Spleen (tissue), 7 donors: ENCODE data around the gene GRAMD2B.

Source experiments
- CTCF ChIP-seq, 11 experiments: fragments of 200-600 bp in 7 of 11; fragments of 450-650 bp in 4 of 11; sonication (generic) in 4 of 11; IDR thresholded peaks in 8 of 11; conservative IDR thresholded peaks in 3 of 11; 1 replicate in 7 of 11; 2 replicates in 4 of 11; pipeline versions ENCODE4 v1.4.0 to v1.8.0; 2016 to 2021; ENCODE audit warnings: antibody characterized with exemption in 11 of 11, inconsistent platforms in 4 of 11, mild to moderate bottlenecking in 1 of 11
- POLR2A ChIP-seq, 3 donors: fragments of 450-650 bp; IDR thresholded peaks; one replicate each; pipeline ENCODE4 v1.5.1; 2017; ENCODE audit warnings: antibody characterized with exemption in 3 of 3, mild to moderate bottlenecking in 1 of 3
- POLR2AphosphoS5 ChIP-seq, 3 donors: sonication (generic); formaldehyde crosslinking; IDR thresholded peaks; one replicate each; pipeline ENCODE4 v1.5.1; 2017; ENCODE audit warnings: antibody characterized with exemption in 3 of 3
- donor health status: DM: no; HTN: no; CAD: no; lungs with moderate emphysema.
- donor health status: DM: no; HTN: no; CAD: no.
- donor health status: DM: no; HTN: no; CAD: no.

DNA sequence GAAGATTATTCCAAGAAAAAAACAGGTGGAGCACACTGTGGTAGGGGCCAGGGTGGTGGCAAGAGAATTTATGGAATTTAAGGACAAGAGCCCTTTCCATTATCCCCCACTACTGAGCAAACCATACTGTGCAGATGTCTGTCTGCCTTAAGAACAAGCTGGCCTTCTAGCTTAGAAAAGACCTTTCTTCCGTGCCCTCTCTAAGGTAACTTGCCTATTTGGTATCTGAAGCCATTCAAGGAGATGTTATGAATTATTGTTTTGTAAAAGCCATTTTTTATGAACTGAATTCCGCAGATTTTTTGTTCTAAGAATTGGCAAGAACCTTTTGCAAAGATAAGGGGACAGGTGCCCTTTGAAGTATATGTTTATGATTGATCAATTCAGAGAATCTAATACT, 20.9 kb downstream of the GRAMD2B start:
- TF ChIP-seq CTCF (IDR thresholded peaks at IDR 0.05 in 8 of 11, conservative IDR thresholded peaks at IDR 0.05 in 3 of 11) = no peak
- no peak for TF ChIP-seq POLR2A (IDR thresholded peaks at IDR 0.05)
- no peak for TF ChIP-seq POLR2AphosphoS5 (IDR thresholded peaks at IDR 0.05)
